Stimulated activated CD8-positive, alpha-beta memory T cell treated with anti-CD3 and anti-CD28 coated beads, Interleukin-4, amount 100 ng/mL, for 48 hours (primary cell): ENCODE measurements around the gene CPXM2.

Experiments
- DNase-seq: peaks from one replicate; pipeline ENCODE4 v3.0.0-alpha.2; 2020

The CPXM2 gene

DNA sequence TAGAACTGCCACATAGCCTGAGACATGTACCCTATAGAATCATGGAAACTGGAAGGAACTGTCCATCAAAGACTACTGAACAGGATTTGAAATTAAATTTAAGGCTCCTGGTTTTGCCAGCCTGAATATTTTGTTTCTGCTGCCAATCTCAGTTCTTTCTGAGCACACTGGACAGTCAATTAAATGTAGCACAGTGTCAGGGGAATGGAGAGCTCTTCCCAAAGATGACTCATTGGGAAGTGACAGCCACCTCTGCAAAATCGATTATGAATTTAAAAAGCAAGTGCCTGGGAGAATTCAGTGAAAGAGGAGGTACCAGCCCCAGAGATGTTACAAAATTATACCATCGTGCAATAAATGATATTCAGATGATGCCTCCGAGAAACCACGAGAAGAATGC lies 47.8 kb downstream of the CPXM2 start:
- DNase-seq: no peak

- no peak for DNase-seq
Measured at GRCh38 chr10:123842692-123843385, 48.8 kb downstream of the CPXM2 start.

DNA sequence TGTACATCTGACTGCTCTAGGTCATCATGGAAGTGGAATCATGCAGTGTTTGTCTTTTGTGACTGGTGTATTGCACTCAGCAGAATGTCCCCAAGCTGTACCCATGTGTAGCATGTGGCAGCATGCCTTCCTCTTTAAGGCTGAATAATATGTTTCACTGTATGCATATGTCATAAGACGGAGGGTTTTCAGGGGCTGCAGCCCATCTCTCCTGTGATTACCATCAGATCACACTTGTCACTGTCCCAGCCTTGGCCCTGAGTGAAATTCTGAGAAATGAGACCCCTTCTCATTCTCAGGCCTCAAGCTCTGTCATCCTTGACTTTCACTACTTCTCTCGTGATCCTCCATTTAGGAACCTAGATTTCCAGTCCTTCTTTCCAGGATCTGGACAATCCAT lies 50.0 kb downstream of the CPXM2 start:
- DNase-seq: no peak

DNA sequence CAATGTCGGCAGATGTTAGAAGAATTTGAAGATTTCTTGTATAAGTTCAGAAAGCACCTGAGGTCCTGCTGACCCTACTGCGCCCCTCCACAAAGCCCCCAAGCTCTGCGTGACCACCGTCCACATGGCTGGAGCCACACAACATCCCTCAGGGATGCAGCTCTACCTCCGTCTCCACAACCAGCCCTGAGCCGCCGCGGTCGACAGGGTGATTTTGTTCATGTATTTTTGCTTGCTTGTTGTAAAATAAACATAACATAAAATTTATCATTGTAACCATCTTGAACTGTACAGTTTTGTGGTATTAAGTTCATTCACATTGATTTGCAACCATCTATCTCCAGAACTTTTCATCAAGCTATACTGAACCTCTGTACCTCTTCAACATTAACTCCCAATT lies 50.5 kb downstream of the CPXM2 start:
- DNase-seq: no peak

- no peak for DNase-seq
Measured at GRCh38 chr10:123840714-123841113, 50.9 kb downstream of the CPXM2 start.

DNA sequence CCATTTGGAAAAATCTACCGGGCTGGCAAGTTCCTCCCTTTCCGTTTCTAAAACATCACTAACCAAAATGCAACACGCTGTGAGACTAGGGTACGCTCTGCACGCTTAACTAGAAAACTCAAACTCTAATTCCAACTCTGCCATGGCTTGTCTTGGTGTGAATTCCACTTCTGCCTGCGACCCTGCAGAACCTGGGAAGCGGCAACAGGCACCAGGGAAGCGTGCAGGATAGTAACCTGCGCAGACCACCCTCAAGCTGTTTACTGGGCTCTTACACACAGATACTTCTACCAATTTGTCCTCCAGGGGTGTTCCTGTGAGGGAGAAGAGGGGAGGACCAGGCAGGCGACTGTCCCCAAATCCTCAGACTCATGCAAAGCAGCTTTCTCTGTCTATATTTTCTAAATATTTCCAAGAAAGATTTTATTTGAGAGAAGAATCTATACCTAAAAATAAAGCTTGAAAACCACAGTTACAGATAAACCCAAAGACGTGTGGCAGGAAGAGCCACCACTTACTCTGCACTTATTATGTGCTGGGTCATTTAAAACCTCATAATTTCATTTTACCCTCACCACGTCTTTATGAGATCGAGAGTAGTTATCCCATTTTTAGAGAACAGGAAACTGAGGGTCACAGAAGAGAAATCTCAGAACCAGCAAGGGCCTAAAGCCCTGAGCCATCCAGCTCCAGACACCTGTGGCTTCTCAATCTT lies 52.9 kb downstream of the CPXM2 start:
- no peak for DNase-seq

GRCh38 chr10:123837756-123838155 lies 53.9 kb downstream of the CPXM2 start:
- DNase-seq: no peak

GRCh38 chr10:123836418-123837145 lies 55.0 kb downstream of the CPXM2 start:
- no peak for DNase-seq

DNA sequence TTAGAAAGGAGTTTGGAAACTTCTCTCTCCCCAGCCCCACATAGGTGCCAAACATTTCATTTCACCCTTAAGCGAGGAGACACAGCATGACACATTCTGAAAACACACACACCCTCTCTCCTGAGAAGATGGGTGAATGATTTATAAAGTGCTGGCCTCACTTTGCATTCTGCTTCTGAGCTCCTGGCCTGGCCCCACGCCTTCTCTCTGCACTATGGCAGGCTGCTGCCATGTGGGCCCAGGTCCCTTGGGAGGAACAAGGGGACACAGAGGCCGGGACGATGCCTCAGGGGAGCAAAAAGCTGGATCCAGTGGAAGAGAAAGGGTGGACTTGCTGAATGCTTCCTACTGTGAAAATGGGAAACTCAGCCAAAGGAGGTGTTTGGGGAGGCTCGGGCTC lies 56.0 kb downstream of the CPXM2 start:
- DNase-seq: no peak

DNA sequence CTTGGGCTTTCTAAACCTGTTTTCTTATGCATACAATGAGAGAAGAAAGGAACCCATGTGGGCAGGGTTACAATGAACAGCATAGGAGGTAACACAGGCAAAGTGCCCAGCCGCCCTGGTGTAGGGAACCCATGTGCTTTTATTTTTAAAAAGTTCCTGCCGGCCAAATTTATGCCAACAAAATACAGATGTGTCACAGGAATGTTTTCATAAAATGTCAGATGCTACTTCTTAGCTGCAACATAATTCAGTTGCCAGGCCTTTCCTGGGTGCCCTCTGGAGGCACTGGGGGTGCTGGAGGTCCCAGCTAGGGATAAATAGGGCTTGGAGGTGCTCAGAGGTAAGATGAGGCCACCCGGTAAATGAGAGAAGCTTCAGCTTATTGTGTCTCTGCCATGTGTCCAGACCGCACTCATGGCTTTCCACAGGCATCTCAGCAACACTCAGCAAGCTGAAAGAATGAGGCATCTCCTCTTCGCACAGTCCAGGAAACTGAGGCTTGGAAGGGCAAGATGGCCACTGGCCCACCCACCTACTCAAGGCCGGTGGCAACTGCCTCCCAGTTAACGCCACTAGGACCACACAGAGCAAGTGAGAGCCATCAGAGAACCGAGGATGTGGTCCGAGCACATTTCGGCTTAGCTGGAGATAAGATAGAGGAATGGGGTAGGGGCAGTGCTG lies 58.3 kb downstream of the CPXM2 start:
- no peak for DNase-seq

DNA sequence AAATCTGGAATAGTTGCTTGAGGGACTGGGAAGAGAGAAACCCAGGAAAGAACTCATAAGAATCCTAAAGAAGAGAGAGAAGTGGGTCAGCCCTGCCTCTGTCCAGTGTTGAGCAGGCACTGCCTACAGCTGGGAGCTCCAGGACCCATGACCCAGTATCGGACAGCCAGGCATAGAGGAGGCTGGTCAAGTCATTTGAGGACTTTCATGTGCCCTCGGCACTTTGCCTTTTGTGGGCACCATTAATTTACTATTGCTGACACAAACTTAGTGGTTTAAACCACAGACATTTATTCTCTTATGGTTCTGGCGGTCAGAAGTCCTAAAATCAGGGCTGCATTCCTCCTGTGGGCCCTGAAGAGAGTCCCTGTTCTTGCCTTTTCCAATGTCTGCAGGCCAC lies 60.3 kb downstream of the CPXM2 start:
- DNase-seq: no peak

DNA sequence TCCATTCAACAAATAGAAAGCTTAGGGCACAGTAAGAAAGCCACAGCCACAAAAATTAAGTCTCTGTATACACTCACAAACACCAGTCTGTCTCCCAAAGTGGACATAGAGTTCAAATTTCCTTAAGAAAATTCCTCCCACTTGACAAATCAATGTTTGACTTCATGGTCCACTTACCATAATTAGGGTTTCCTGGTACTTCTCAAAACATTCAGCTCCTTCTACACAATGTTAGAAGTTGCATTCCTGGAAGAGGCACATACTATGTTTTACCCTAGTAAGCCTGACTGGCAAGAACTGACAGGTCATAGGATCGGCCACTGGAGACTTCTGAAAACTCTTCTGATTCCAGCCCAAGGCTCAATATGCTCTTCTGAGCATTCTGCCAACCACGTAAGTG lies 70.5 kb downstream of the CPXM2 start:
- no peak for DNase-seq

DNA sequence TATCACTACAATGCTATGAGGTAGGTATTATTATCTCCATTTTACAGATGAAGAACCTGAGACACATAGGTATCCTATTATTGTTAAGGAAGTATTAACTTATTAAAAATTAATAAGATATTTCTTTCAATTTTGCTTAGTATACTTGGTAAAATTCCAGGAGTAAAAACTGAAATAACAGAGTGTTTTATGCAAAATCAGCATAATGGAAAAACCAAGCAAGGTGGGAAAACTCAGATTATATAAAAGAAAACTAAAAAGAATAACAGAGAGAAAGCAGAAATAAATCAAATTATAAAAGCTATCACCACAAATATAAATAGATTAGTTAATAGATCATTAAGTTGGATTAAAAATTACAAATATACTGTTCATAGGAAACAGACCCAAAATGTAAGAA lies 82.0 kb downstream of the CPXM2 start:
- DNase-seq: no peak

DNA sequence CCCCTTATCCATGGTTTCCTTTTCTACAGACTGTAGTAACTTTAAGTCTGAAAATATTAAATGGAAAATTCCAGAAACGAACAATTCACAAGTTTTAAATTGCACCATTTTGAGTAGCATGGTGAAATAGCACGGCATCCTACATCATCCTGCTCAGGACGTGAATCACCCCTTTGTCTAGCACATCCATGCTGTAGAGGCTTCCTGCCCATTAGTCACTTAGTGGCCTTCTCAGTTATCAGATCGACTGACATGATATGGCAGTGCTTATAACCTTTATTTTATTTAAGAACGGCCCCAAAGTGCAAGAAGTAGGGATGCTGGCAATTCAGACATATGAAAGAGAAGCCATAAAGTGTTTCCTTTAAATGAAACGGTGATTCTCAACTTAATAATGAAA lies 82.7 kb downstream of the CPXM2 start:
- no peak for DNase-seq

GRCh38 chr10:123808286-123808685 lies 83.3 kb downstream of the CPXM2 start:
- DNase-seq: no peak

DNA sequence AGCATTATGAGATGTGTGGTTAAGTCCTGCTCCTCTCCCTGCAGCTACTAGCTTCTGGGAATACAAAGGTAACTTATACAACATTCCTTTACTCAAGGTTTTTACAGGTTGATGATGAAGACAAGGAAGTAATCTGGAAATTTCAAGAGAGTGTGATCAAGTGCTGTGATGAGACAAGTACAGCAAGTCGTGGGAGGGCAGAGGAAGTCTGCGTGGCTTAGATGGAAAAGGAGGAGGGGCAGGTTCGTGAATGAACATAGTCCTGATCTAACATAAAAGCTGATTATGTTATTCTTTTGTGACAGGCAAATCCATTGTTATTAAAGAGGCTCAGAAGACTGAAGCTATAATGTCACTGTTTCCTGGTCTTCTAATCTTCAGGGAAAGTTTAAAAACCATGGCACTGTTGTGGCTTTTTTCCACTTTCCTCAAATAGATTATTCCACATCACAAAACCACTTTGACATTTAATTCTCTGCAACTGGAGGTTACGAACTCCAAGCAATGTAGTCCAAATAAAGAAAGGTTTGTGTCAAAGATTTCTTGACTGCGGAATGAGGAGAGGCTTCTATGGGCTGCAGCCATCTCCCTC lies 84.1 kb downstream of the CPXM2 start:
- no peak for DNase-seq

- no peak for DNase-seq
Measured at GRCh38 chr10:123804716-123805115, 86.9 kb downstream of the CPXM2 start.

DNA sequence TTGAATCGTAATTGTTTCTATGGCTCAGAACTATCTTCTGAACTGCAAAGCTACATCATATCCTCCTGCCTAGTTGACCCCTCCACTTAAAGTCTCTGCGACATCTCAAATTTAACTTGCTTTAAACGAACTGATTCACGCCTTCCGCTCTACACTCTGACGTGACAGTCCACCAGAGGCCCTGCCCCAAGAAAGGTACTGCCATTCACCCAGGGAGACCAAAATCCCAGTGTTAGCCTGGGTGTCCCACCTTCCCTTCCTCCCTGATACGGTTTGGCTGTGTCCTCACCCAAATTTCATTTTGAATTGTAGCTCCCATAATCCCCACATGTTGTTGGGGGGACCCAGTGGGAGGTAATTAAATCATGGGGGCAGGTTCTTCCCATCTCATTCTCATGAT lies 90.8 kb downstream of the CPXM2 start:
- DNase-seq: no peak

- no peak for DNase-seq
Measured at GRCh38 chr10:123800289-123800688, 91.3 kb downstream of the CPXM2 start.

- DNase-seq: no peak
Measured at GRCh38 chr10:123798856-123799255, 92.8 kb downstream of the CPXM2 start.

DNA sequence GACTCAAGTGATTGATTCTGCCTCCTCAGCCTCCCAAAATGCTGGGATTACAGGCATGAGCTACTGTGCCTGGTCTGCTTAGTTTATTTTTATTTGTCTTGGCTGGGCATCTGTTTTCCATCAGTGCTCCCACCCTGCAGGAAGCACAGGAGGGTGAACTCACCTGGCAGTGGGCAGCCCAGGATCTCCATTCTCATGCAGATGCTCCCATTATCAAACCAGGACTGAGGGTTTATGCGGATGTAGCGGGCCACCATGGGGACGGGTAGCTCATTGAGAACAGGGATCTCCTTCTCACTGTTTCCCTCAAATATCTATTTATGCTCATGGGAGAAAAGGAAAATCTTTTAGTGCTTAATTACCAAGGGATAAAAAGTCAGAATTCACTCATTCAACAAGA lies 93.8 kb downstream of the CPXM2 start:
- DNase-seq: no peak

GRCh38 chr10:123796736-123797135 lies 94.9 kb downstream of the CPXM2 start:
- no peak for DNase-seq
